Bronchial epithelial cell (primary cell): ENCODE results near the gene RBM33. TPM values are rescaled to one million over a fixed set of nuclear protein-coding genes. Genes with fewer than 3 reads are reported as not detected.
A peak's percentile ranks its signal among the peaks of the same experiment; 100 is the strongest.

Experiments used
- DNase-seq: peaks from one replicate; pipeline ENCODE4 v3.0.0-alpha.2; 2010; ENCODE audit warnings: low read depth
- FAIRE-seq: peaks from 2 replicates; lab custom pipeline; 2011; peaks lifted over from hg19 to GRCh38; lab: Jason Lieb, UNC
- H3K27me3 ChIP-seq: 2 replicates; pipeline ENCODE4 v1.5.1; 2011; ENCODE audit warnings: low read length; ENCODE audit not compliant: control insufficient read depth, insufficient read depth
- H3K36me3 ChIP-seq: 2 replicates; pipeline ENCODE4 v1.5.1; 2011; ENCODE audit warnings: low read length; ENCODE audit not compliant: control insufficient read depth, insufficient read depth
- H3K4me3 ChIP-seq: 2 replicates; pipeline ENCODE4 v1.5.1; 2011; ENCODE audit warnings: mild to moderate bottlenecking, low read depth, low read length, control low read depth
- CTCF ChIP-seq: IDR thresholded peaks from 2 replicates; pipeline ENCODE4 v1.5.1; 2011; ENCODE audit warnings: mild to moderate bottlenecking, moderate library complexity, low read length, control low read depth, inconsistent platforms; ENCODE audit not compliant: insufficient read depth, severe bottlenecking
- total RNA-seq: library from RNA; depleted of rRNA; stranded (reverse); fragments of >200 nt; gene quantifications from 2 replicates; pipeline ENCODE4 v1.2.1, GENCODE V29; 2014

The RBM33 gene
- total RNA-seq, 1 donor from 2014 or later: 17.1 TPM

- Histone ChIP-seq H3K4me3 (no peak overlapping the region), H3K27me3 (no peaks in the 10 kb centered on the region), H3K36me3 (no peaks in the 10 kb centered on the region)
- no peak for TF ChIP-seq CTCF
- FAIRE-seq (no peak), DNase-seq (peak; percentile 56)
These were observed 179.9 kb downstream of the RBM33 start for GRCh38 chr7:155824227-155824886.

DNA sequence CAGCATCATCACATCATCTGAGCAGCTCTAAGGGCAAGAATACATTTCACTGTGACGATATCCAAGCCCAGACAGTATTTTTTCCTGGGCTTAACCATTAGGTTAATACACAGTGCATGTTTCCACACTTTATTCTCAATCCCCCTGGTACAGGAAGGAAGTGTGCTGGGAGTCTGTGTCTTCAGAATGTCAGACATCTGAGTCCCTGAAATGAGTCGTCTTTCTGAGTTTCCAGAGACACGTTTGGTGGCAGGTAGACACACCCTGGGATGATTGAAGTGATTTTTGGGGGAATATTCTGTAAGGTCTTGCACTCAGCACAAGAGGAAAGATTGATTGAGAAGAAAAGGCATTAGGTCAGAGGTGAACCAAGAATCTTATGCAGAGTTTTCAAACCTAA, 180.9 kb downstream of the RBM33 start:
- H3K4me3 ChIP-seq: no peak overlapping the region
- FAIRE-seq (no peak), DNase-seq (no peak)

DNA sequence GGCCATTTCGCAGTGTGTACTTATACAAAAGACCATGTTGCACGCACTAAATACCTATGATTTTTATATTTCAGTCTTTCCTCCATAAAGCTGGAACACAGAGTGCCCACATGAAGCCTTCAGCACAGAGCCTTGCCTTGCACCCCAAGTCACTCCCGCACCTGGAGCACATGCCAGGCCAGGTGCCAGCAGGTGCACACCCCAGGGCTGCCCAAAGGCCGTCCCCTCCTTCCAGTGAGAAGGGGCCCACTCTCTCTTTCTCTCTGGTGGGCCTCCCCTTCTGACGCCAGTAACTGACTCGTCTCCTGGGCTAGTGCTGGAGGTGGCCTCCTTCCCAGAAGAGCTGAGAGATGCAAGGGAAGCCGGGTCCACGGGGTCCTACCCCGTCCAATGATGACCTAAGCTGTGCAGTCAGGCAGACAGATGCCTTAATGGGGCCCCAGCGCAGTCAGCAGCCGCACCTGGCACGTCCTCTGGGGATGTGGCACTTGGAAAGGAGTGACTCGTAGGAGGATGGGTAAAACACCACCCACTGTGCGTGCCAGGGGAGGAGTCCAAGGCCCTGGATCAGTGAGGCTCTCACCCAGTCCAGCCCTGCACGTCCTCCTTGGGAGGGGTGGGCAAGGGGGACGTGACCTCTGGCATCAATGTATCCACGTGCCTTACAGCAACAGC, 185.5 kb downstream of the RBM33 start:
- DNase-seq (no peak), FAIRE-seq (no peak)
- no peak for TF ChIP-seq CTCF
- H3K4me3 ChIP-seq: no peak overlapping the region
- no peaks in the 10 kb centered on the region for H3K36me3 ChIP-seq
- H3K27me3 ChIP-seq: no peaks in the 10 kb centered on the region

More for the DNA sequence above, 180.9 kb downstream of the RBM33 start:
- Histone ChIP-seq H3K27me3 (no peaks in the 10 kb centered on the region), H3K36me3 (no peaks in the 10 kb centered on the region)
- TF ChIP-seq CTCF: no peak

Other genes starting within 250 kb of the RBM33 start
- not detected in 2 replicates for gene EN2, start 186.5 kb upstream of the RBM33 start, total RNA-seq
- not detected in 2 replicates for gene CNPY1, start 98.1 kb upstream of the RBM33 start, total RNA-seq
- 0.13 TPM in 1 of 2 replicates, not detected in the other for gene SHH, start 167.8 kb downstream of the RBM33 start, total RNA-seq